ENCODE measurements around the gene PPP2R2D.

The PPP2R2D gene

DNA sequence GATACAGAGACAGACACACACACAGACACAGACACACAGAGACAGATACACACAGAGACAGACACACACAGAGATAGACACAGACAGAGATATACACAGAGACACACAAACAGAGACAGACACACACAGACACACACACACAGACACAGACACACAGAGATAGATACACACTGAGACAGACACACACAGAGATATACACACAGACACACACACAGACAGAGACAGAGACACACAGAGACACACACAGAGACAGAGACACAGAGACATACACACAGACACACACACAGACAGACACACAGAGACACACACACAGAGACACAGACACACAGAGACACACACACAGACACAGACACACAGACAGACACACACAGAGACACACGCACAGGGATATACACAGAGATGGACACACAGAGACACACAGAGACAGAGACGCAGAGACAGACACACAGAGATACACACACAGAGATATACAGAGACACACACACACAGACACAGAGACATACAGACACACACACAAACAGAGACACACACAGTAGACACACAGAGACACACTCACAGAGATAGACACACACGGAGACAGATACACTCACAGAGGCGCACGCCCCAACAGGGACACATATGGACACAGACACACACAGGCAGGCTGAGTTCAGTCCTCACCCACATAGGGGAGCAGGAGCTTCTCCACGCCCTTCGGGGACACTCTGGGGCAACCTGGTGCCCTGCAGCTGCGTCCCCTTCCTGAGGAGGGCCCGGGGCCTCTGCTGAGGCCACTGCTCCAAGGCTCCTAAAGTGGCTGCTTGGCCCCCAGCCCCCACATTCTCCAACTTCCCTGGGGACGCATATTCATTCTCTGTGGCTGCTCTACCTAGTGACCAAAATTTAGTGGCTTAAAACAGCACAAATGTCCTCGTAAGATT lies 10.3 kb upstream of the PPP2R2D start:
- no peak for DNase-seq

DNA sequence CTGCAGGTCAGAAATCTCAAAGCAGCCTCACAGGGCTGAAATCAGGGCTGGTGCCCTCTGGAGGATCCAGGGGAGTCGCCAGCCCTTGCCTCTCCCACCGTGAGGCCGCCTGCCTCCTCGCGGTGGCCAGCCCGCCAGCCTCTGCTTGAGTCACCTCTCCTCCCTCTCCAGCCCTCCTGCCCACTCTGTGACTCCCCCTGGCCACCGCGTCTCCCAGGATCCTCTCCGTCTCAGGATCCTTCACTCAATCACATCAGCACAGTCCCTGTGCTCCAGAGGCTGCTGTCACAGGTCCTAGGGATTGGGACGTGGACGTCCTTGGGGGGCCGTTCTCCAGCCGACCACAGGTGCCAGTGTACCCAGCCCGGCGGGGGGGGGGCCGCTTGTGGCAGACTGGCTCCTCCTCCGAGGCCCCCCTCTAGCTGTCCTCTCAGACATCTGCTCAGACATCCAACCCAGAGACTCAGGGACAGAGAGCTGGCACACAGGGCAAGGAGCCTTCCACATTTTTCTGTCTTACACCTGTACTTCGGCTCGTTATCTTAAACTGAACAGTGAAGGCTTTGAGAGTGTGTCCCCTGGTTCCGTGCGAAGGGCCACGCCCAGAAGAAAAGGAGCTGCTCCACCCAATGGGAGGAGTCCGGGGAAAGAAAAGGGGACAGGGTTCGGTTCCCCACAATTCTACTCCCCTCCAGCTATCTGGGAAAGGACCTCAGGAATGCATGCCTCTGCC lies 9.4 kb upstream of the PPP2R2D start:
- DNase-seq = no peak

- DNase-seq = no peak
Measured at GRCh38 chr10:131891929-131892805, 8.6 kb upstream of the PPP2R2D start.

- DNase-seq = no peak
Measured at GRCh38 chr10:131892806-131893675, 7.8 kb upstream of the PPP2R2D start.

- no peak for DNase-seq
Measured at GRCh38 chr10:131895116-131895515, 5.7 kb upstream of the PPP2R2D start.

DNA sequence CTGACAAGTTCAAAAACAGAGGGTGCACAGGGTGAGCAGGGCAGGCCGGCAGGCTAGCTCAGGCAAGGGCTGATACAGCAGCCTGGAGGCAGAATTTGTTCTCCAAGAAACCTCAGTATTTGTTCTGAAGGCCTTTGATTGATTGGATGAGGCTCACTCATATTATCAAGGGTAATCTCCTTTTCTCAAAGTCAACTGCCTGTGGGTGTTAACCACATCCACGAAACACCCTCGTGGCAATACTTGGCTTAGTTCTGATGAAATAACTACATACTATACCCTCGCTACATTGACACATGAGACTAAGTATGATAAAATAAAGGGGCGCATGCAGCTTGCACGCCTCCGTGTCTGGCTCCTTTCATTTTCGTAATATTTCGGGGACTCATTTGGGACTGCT lies 4.4 kb upstream of the PPP2R2D start:
- no peak for DNase-seq

DNA sequence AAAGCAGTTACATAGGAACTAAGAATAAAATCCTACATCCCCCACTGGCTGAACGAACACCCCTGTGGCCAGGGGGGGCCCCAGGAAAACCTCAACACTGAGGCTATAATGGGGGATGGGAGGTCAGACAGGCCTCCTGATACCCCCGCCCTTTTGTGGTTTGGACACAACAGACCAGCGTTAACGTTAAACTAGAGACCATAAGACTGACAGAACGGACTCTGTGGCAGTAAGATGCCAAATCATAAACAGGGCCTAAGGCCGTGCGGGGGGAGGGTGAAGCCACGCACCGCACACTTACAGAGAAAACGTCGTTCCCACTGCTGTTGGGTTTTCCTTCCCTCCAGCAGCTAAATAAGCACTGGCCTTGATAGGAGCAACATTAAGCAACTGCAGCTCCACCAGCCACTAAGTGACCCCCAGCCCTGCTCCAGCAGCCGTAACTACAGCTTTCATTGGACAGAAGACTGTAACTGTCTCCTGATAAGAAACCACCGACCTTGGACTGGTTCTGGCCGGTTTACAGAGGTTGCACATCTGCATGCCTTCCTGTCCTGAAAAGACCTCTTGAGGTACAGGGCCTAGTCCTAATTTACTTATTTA lies 3.4 kb upstream of the PPP2R2D start:
- DNase-seq = no peak

DNA sequence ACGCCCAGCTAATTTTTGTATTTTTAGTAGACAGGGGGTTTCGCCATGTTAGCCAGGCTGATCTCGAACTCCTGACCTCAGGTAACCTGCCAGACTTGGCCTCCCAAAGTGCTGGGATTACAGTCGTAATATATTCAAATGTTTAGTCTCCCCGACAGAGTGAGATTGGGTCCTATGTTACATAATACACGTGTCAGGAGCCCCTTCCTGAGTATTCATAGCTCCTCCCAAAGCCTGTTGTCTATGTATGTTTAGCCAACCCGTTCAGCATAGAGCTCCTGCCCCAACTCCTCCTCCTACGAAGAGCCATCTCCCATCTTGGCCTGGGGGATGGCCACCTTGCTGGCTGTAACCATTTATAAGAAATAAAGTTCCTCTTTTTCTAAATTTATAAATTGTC lies 2.7 kb upstream of the PPP2R2D start:
- DNase-seq = no peak

GRCh38 chr10:131898713-131899112 lies 2.1 kb upstream of the PPP2R2D start:
- no peak for DNase-seq

- DNase-seq = no peak
Measured at GRCh38 chr10:131899116-131899690, 1.6 kb upstream of the PPP2R2D start.

- DNase-seq = no peak
Measured at GRCh38 chr10:131899695-131900349, 986 bp upstream of the PPP2R2D start.

DNA sequence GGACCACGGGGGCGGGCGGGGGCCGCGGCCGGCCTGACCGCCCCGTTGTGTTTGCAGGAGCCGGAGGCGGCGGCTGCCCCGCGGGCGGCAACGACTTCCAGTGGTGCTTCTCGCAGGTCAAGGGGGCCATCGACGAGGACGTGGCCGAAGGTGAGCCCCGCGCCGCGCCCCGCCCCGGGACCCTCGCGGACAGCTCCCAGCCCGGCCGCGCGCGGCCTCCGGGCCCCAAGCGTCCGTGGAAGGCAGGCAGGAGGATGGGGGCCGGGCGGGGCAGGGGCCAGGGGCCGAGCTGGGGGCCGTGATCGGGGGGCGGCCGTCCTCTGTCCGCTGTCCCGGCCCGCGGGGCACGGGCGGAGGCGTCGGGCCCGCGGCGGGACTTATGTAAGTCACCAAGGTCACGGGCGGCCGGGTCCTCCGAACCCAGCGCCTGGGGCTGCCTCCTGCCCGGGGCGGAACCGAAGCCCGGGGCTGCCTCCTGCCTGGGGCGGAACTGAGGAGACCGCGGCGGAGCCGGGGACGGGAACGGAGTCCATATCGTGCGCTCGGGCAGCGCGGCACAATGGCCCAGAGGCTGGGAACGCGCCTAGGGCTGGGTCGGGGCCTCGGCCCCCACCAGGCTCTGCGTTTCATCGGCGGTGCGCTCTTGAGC lies 497 bp downstream of the PPP2R2D start:
- DNase-seq = no peak

DNA sequence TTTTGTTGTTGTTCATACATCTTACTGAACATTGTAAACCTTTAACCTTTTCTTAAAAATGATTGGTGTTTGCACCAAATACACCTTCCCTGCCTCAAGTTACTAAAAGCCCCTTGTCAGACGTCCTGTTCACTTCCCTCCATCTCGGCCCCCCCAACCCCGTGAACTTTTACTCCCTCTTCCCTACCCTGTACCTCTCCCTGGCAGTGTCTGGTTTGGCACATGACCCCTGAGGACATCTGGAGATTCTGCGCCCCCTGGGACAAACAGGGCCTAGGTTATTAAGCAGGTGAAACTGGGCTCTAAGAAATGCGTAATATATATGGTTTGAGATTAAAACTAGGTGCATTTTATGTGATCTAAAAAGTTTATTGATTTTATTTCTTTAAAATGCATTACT lies 1.4 kb downstream of the PPP2R2D start:
- DNase-seq = no peak

GRCh38 chr10:131902691-131903090 lies 1.9 kb downstream of the PPP2R2D start:
- DNase-seq = no peak

GRCh38 chr10:131905267-131905571 lies 4.4 kb downstream of the PPP2R2D start:
- no peak for DNase-seq

- DNase-seq = no peak
Measured at GRCh38 chr10:131905603-131906268, 4.9 kb downstream of the PPP2R2D start.

GRCh38 chr10:131906269-131906639 lies 5.4 kb downstream of the PPP2R2D start:
- DNase-seq = no peak

DNA sequence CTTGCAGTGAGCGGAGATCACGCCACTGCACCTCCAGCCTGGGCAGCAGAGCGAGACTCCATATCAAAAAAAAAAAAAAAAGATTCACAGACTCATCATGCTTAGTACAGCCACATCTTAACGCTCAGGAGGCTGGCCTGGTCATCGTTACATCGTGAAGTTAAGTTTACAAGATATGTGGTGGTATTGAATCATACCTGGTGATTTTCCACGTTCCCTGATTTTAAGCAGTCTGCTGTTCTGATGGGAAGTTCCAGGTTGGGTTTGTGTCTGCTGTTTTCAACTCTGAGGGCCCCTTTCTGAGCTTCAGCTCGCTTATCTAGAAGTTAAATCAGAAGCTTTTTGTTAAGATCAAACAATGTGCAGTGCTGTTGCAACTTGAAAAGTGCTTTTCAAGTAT lies 6.9 kb downstream of the PPP2R2D start:
- no peak for DNase-seq

DNA sequence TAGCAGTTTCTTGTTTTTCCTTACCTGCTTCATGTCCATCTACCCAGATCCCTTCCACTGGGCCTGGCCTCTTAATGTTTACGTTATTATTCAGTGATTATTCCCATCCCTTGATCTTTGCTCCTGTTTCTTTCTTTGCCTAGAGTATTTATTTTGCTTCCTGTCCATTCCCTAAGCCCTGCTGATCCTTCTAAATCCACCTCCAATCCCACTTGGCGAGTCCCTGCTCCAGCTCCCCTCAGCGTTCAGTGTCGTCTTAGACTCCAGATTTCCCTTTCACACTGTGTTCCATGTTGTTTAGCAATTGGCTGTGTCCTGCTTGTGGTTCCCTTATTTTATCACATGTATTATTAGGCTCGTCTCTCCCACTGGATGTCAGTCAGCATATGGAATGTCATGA lies 7.3 kb downstream of the PPP2R2D start:
- no peak for DNase-seq

All from SHP77 treated with DMSO at 0.1 percent for 48 hours (cell line).